ENCODE results near the gene SPEG.

GRCh38 chr2:219462349-219462748, 27.7 kb downstream of the SPEG start:
- TF ChIP-seq CTCF (conservative IDR thresholded peaks at IDR 0.05; ENCODE audit: low read depth, low read length) (no peak), EZH2 (IDR thresholded peaks at IDR 0.05; ENCODE audit: low read length, unreplicated experiment) (no peak)

Data from PC-3 (cell line).